NCI-H1930 (cell line): ENCODE results near the gene MEOX2.

Experiments used
- DNase-seq, 2 experiments: peaks; one replicate each; lab custom pipeline; 2025; lab: John Stamatoyannopoulos, UW

The MEOX2 gene

DNA sequence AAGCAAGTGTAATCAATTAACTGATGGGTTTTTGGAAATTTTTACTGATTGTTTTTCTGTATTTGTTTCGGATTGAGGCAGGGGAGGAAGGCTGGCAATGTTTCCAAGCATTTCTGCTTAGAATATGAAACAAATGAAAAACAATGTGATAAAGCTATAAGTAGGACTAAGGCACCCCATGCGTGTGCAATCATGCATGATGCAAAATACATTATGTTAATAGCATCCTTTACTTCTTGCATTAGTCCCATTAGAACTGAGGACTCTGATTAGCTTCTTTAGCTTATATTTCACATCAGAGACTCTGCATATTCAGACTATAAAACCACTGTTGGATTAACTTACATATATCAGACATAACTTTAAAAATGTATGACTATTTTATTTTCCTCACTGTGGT lies 76.0 kb downstream of the MEOX2 start:
- no peak for DNase-seq

DNA sequence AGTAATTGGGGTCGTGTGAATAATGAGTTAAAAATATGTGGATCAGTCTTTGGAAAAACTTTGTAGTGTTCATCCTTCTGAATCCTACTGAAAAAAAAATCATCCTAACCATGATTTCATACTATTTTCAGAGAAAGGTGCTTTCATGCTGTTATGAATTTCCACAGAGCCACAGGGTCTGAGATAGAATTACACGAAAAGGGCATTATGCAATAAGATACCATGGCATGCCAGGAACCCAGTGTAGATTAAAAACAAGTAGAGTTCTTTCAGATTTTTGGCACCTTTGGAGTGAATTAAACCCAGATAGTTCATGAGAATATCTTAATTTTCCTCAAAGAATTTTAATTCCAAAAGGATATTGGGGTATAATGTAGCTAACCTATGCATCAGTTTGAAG lies 77.2 kb downstream of the MEOX2 start:
- DNase-seq, result no peak

DNA sequence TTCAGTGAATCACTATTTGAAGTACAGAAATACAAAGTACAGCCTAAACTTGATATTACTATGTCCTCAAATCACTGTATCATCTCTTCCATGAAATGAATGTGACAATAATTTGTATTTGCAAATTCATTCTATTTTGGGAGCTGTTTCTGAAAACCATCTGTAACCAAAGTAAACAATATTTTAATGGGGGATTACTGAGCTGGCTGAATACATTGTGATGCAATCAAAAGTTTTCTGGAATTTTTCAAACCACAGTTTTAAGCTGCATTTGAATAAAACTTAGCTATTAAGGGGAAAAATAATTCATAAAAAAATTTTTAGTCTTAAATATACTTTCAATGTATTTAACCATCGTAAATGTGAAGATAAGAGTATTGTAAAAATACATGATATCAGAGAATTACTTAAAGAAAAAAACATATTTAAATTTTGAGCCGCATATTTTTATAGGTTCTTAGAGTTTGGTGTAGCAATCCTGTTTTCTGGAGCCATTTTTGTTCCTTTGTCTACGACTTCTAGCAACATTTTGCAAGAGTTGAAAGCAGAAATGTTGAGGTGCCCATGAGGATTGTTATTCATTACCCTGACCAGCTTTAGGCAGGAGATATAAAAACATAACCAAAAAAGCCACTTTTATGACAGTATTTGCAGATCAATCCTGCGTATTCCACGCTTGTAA lies 78.8 kb downstream of the MEOX2 start:
- no peak for DNase-seq

DNA sequence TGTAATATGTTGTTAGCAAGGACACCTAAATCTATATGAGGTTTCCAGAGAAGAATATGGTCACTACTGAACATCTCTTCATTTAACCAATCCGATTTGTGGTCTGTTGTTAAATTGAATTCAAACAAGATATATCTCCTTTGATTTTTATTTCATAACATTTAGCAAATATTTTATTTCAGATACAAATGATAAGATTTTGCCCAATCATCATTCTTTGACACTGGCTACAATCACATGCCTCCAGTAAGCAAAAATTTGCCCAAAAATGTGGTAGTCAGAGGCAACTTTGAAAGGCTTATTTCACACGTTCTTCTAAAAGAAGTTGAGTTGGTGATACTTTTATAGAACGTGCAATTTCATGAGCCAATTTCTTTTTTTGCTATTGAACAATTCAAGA lies 79.9 kb downstream of the MEOX2 start:
- no peak for DNase-seq

DNA sequence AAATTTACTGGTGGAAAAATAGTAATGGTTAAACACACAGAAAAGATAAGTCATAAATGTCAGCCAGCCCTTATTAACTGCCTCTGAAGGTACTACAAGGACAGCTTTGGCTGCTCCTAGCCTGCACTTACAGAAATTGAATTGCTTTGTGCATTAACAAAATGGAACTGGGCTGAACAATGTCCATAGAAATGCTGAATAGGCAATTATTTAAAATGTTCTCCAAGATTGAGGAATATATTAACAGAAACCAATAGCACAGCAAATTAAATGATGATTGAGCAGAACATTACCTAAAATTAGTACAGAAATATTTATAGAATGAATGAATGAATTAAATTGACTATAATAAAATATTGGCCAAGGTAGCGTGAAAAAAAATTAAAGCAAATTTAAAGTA lies 82.3 kb downstream of the MEOX2 start:
- no peak for DNase-seq

DNA sequence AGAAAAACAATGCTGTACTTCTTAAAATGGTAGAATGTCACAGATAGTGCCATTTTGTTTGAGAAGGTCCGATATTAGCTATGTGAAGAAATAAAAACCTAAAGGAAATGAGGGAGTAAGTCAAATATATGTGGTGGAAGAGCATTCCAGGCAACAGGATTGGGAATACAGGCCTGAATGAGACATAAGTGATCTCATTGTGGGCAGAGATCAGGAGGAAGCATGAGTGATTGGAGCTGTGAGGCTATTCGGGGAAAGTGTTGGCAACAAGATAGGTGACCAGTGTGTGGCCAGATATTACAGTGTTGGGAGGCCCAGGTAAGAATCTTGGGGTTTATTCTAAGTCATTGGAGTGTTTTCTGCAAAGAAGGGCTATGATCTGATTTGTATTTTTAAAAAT lies 83.4 kb downstream of the MEOX2 start:
- no peak for DNase-seq

DNA sequence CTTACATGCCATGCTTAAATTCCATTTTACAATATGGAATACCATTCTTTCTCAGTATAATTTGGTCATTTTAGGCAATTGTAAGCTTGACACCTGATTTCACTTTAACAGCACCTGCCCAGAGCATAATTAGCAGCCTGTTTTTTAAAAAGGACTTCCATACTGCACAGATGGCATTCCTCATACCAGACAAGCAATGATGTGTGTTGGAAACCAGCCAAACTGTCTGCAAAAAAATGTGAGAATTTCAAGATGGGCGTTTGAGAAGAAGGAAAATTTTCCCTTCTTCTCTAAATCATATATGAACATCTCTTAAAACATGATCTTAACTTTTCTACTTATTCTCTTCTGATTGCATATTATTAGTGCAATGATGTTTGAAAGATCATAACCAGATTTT lies 84.2 kb downstream of the MEOX2 start:
- no peak for DNase-seq

DNA sequence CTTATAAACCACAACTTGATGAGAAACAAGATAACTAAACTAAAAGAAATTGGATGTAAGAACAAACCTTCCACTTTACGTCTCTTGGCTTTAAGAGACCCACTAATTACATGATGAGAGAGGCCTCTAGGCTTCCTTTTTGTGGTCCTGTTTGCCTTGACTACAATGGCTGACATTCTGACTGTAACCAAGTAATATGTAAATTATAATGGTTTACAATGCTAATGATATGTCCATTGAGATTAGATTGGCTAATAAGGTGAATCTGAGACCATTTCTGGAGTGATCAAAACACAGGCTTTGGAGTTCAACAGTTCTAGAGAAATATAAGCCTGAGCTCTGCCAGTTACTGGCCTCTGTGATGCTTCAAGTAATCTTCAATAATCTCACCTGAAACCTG lies 85.3 kb downstream of the MEOX2 start:
- no peak for DNase-seq

DNA sequence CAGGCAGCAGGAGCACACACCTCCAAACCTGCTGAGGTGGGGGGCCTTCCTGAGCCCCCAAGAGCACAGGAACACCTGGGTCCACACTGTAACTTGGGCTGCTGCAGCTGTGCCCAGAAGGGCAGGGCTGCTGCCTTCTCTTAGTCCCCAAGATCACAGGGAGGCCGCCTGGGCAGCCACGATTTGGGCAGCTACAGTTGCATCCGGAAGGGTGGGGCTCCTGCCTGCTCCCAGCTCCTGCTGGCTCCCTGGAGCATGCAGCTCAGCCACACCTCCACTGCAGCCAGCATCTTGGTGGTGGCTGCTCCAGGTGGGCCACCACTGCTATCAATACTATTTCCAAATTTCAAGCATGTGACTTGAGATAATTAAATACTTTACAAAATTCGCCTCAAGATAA lies 86.2 kb downstream of the MEOX2 start:
- no peak for DNase-seq

DNA sequence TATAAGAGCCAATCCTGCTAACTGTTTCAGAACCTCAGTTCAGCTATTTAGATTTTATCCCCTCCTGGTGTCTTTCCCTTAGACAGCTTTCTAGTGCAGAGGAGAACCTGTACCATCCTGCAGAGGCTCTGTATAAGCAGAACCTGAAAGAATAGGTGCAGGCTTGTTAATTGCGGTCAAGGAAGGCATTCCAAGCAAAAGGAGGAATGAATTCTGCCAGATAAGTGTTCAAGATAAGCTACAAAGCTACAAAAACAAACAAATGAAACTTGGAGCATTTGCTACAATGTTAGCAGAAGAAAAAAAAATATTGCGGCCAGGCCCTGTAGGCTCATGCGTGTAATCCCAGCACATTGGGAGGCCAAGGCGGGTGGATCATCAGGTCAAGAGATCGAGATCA lies 92.0 kb downstream of the MEOX2 start:
- DNase-seq, result no peak

DNA sequence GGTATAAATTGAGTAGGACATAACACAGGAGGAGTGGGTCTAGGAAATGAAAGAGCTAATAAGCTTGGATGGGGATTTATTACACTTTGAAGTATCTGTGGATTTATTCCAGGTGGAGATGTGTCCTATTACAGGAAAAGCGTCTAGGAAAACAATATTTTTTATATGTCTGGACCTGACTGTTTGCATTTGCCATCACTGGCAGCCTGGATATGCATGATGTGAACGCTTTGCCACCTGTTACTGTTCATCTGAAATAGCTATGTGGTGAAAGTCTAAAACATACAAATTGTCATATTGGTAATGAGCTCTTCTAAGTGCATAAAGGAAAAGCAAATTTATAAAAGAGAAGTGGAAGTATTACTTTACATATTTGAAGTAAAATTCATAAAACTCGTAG lies 93.1 kb downstream of the MEOX2 start:
- DNase-seq, result no peak

DNA sequence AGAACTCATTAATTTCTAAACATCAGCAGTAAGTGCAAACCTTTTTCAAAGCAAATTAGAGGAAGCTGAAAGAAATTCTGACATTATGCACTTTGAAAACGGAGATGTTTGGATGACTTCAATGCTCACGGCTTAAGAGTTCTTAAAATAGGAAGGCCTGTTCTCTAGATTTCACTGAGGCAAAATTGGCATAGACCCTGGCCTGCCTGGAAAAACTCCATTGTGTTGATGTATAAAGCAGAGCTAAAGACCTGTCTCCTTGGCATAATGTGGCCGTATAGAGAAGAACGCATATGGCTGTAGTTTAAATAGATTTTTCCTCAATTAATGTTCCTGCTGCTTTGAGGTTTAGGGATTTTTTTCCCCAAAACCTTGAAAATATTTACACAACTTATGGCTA lies 100.2 kb downstream of the MEOX2 start:
- DNase-seq, result no peak

DNA sequence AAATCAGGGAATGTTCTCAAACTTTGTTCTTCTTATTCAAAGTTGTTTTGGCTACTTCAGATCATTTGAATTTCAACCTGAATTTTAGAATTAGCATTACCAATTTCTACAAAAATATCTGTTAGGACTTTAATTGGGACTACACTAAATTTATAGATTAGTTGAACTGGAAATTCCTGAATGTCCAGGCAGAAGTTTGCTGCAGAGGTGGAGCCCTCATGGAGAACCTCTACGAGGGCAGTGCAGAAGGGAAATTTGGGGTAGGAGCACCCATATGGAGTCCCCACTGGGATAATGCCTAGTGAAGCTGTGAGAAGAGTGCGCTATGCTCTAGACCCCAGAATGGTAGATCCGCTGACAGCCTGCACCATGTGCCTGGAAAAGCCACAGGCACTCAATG lies 101.9 kb downstream of the MEOX2 start:
- DNase-seq, result no peak

DNA sequence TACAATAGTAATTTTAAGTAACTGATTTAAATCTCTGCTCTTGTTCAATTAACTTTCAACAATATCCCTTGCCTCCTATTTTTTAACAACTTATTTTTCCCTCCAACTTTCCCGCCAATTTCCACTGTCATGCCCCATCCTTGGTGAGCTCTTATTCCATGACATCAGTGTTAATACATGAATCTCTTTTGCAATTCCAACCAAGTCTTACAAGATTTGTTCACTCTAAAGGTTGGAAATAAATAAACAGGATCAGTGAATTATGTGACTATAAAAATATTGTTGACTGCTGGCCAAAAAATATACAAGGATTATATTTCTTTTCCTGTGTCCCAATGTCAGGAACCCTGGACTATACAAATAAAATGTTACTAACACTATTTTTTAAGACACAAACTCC lies 103.7 kb downstream of the MEOX2 start:
- DNase-seq, result no peak

DNA sequence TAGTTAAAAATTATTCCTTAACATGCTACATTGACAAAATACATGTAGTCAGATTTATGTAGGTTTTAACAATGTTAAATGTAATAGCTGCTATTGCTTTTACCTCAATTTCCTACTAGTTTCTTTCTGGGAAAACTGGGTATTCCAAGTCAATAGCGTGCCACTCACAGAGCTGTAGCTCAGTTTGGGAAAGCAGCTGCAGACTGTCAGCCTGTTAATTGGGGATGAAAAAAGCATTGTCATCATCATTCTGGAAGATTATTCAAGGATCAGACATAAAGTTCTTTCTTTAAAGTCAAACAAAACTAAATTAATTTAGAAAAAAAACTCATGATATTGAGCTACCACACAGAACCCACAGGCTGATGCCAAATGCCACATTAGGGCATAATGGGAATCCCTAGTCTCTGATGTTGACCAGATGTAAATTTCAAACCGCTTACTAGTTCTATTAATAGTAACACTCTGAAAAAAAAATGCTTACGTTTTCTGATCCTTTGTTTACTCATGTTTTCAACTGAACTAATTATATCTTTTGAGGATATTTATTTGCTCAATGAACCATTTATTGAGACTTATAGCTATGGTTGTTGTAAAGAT lies 105.0 kb downstream of the MEOX2 start:
- no peak for DNase-seq

DNA sequence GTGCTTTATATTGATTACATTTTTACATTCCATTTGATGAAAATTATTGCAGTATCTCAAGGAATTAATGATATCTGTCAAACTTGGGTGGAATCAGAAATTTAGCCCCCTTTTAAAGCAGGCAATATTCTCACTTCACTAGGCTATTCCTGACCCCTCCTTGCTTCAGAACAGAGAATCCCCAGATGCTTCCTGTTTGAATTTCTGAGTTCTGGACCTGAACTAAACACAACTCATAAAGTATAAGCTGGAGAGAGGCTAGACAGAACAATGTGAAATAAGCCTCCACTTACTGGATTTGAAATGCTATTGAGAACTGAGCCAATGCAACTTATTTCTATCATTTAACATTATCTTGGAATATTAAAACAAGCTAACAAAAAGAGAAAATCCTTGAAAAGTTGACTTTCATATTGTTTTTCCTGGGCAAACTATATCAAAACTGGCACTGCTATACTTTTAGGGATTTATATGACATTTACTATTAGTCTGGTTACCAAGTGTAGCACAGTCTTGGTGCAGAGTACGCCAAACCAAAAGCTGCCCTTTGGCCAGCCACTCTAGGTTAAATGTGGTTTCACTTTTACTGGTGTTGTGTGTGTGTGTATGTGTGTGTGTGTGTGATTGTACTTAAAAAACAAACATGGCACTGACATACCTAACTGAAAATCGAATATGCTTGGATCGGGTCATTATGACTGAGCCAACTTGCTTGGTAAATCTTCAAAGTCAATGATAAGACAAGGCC lies 105.7 kb downstream of the MEOX2 start:
- DNase-seq, result no peak

DNA sequence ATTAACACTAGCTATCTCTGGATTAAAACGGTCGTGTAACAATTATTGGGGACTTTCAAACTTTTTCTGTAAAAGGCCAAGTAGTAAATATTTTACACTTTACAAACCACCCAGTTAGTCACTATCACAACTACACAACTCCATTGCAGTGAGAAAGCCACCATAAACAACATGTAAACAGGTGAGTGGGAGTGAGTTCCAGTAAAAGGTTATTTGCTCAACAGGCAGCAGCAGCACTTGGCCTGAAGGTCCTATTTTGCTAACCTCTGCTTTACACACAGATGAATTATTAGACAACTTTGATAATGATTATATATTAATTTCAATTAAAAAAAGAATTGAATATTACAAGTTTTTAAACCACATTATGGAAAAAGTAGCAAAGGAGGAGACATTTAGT lies 108.9 kb downstream of the MEOX2 start:
- DNase-seq, result no peak

DNA sequence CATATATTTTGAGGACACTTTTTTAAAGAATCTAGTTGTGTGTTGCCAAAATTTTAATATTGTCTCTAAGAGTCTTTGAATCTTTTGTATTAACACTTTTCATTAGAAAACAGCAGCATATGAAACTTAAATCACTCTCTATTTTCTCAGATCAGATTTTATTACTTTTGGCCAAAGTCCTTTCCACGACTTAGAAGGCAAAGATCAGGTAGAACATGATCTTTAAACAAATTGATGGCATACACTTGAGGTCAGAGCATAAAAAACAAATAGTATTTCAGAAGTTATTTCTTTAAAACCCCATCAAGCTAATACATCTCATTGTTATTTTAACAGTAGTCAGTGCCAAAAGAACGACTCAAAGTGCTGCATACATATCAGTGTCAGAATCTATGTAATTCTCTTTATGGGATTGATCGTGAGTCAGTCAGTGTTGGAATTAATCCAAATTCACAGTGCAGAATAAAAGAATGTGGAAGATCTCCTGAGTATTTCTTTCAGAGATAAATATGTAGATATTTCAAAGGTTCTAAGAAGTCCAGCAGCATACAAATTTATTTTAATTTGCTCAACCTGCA lies 115.1 kb downstream of the MEOX2 start:
- no peak for DNase-seq

DNA sequence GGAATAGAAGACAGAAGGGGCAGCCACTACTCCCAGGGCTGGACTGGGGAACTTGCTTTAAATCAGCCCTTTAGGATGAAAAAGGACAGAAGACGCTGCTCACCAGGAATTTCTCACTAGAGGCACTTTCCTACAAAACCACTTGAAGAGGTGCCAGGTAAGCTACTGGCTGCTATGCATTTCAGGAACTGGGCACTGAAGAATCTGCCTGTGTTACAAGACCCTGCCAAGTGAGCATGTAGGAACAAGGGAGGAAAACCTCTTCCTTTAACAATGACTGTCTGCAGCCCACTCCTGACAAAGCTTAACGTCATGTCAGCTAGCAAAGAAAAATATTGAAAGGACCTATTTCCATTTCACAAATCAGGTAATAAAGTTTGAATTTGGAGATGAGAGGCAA lies 118.8 kb downstream of the MEOX2 start:
- DNase-seq, result no peak

DNA sequence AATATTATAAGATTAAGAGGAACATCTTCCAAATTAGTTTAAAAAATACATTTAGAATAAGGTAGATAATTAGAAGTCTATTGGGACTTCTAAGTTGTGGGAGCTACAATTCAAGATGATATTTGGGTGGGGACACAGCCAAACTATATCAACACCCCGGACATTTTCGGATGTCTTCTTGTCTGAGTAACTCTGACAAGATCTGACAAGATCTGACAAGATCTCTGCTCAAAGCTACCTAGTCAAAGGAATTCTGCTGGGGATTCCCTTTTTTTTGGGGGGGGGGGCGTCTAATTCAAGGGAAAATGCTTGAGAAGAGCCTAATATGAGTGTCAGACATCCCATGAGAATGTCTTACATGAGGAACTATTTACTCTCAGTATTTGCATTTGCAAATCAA lies 119.4 kb downstream of the MEOX2 start:
- no peak for DNase-seq

DNA sequence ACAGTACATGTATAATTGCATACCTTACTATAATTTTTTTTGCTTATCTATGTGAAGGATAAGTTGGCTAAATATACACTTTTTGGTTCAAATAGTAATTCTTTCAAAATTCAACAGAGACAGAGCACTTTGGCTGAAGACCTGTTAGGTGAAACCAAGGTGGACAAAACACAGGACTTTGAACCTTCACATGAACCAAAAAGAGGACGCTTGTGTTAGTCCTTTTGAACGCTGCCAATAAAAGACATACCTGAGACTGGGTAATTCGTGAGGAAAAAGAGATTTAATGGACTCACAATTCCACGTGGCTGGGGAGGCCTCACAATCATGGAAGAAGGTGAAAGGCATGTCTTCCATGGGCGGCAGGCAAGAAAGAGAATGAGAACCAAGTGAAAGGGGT lies 120.0 kb downstream of the MEOX2 start:
- no peak for DNase-seq

DNA sequence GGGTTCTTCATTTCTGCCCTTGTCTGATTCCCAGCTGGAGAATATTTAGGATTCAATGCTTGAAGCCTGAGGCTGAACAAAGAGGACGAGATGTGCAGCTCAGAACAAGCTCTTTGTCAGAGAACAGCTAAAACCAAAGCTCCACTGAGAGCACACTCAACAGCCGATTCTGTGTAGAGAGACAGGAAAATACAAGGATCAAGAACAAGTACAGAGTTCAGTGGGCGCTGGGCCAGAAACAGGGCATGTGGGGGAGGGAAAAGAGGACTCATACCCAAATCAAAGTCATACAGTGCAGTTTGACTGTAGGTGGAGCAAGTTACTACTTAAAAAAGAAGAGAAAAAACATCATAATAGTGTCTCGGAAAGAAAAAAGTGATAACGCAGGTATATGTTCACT lies 124.6 kb downstream of the MEOX2 start, which contains the start of gene AGMO:
AGMO (minus strand) TSS at position 181 of the 400 bp plus-strand sequence.
- DNase-seq, result no peak
